Neuronal stem cell (in vitro differentiated cells): ENCODE results near the gene HNRNPLL. TPM values are rescaled to one million over a fixed set of nuclear protein-coding genes. Genes with fewer than 3 reads are reported as not detected.

Source experiments
- DNase-seq: peaks from one replicate; pipeline ENCODE4 v3.0.0-alpha.2; 2013; ENCODE audit warnings: low spot score
- H2AFZ ChIP-seq: one replicate; pipeline ENCODE4 v1.6.1; 2013; ENCODE audit warnings: mild to moderate bottlenecking, low read length, inconsistent platforms
- H2AK5ac ChIP-seq: 2 replicates; pipeline ENCODE4 v1.6.1; 2013; ENCODE audit warnings: low read depth, mild to moderate bottlenecking, inconsistent platforms, low read length, moderate library complexity, mixed read lengths
- H2BK120ac ChIP-seq: 2 replicates; pipeline ENCODE4 v1.6.1; 2013; ENCODE audit warnings: low read depth, mild to moderate bottlenecking, inconsistent platforms, low read length, moderate library complexity, mixed read lengths
- H2BK12ac ChIP-seq: one replicate; pipeline ENCODE4 v1.6.1; 2013; ENCODE audit warnings: low read length, inconsistent platforms
- H2BK15ac ChIP-seq: 2 replicates; pipeline ENCODE4 v1.6.1; 2013; ENCODE audit warnings: mild to moderate bottlenecking, low read length, inconsistent platforms, mixed read lengths
- H2BK5ac ChIP-seq: one replicate; pipeline ENCODE4 v1.6.1; 2013; ENCODE audit warnings: inconsistent platforms, mild to moderate bottlenecking, low read length, moderate library complexity
- H3K14ac ChIP-seq: one replicate; pipeline ENCODE4 v1.6.1; 2013; ENCODE audit warnings: low read length, inconsistent platforms
- H3K18ac ChIP-seq: 2 replicates; pipeline ENCODE4 v1.6.1; 2013; ENCODE audit warnings: low read length, inconsistent platforms
- H3K23ac ChIP-seq: 2 replicates; pipeline ENCODE4 v1.6.1; 2013; ENCODE audit warnings: low read depth, mild to moderate bottlenecking, mixed read lengths, low read length, inconsistent platforms; ENCODE audit not compliant: poor library complexity
- H3K27ac ChIP-seq: replicated peaks from 3 replicates; pipeline ENCODE4 v1.5.1; 2013; ENCODE audit warnings: low read length, inconsistent platforms
- H3K27me3 ChIP-seq, 3 experiments: 2 replicates each; pipeline ENCODE4 v1.6.1; 2013; ENCODE audit warnings: low read length in 3 of 3, mild to moderate bottlenecking in 2 of 3, inconsistent platforms in 1 of 3, low read depth in 1 of 3, mixed read lengths in 1 of 3, moderate library complexity in 1 of 3; ENCODE audit not compliant: control insufficient read depth in 3 of 3, insufficient read depth in 3 of 3
- H3K36me3 ChIP-seq, 2 donors: replicated peaks in 1 of 2; 2 replicates each; pipeline ENCODE4 v1.6.1; 2013; ENCODE audit warnings: low read length in 2 of 2; ENCODE audit not compliant: control insufficient read depth in 2 of 2, insufficient read depth in 2 of 2
- H3K4ac ChIP-seq: 2 replicates; pipeline ENCODE4 v1.6.1; 2013; ENCODE audit warnings: inconsistent platforms, mild to moderate bottlenecking, low read length, moderate library complexity
- H3K4me1 ChIP-seq, 2 donors: 1 replicate in 1 of 2; 2 replicates in 1 of 2; pipeline ENCODE4 v1.6.1; 2013; ENCODE audit warnings: low read length in 2 of 2, low read depth in 1 of 2; ENCODE audit not compliant: control insufficient read depth in 2 of 2, insufficient read depth in 1 of 2
- H3K4me2 ChIP-seq: one replicate; pipeline ENCODE4 v1.6.1; 2013; ENCODE audit warnings: mild to moderate bottlenecking, low read length, inconsistent platforms; ENCODE audit not compliant: insufficient read depth, poor library complexity, severe bottlenecking
- H3K4me3 ChIP-seq, 2 donors: 2 replicates each; pipeline ENCODE4 v1.5.1; 2013; ENCODE audit warnings: low read length in 2 of 2, mild to moderate bottlenecking in 2 of 2, inconsistent platforms in 1 of 2, moderate library complexity in 1 of 2
- H3K79me1 ChIP-seq: one replicate; pipeline ENCODE4 v1.6.1; 2013; ENCODE audit warnings: low read depth, mild to moderate bottlenecking, inconsistent platforms, low read length, moderate library complexity
- H3K9ac ChIP-seq: one replicate; pipeline ENCODE4 v1.6.1; 2013; ENCODE audit warnings: mild to moderate bottlenecking, low read depth, low read length, inconsistent platforms; ENCODE audit not compliant: poor library complexity
- H3K9me3 ChIP-seq, 2 donors: replicated peaks in 1 of 2; 2 replicates each; pipeline versions ENCODE3 to v1.6.1; 2013; ENCODE audit warnings: low read length in 2 of 2, mild to moderate bottlenecking in 2 of 2, inconsistent platforms in 1 of 2, low read depth in 1 of 2, mixed read lengths in 1 of 2, moderate library complexity in 1 of 2; ENCODE audit not compliant: control insufficient read depth in 2 of 2, insufficient read depth in 1 of 2
- H4K8ac ChIP-seq: one replicate; pipeline ENCODE4 v1.6.1; 2013; ENCODE audit warnings: low read depth, mild to moderate bottlenecking, inconsistent platforms, low read length, moderate library complexity
- H4K91ac ChIP-seq: one replicate; pipeline ENCODE4 v1.6.1; 2013; ENCODE audit warnings: low read length, low read depth, mild to moderate bottlenecking, inconsistent platforms; ENCODE audit not compliant: poor library complexity
- WGBS, 2 donors: extraction: QIAGEN DNeasy Blood & Tissue Kit; methylation state at CpG; one replicate each; pipeline ENCODE4 v1.1.7; 2013; ENCODE audit warnings: missing lambda C conversion rate in 2 of 2, mixed read lengths in 1 of 2; ENCODE audit not compliant: insufficient read length in 2 of 2, insufficient replicate concordance in 1 of 2; ENCODE audit errors: extremely low coverage in 2 of 2; 5-methylcytosine and 5-hydroxymethylcytosine counted together
- polyA plus RNA-seq, 2 experiments: library from polyadenylated mRNA; stranded (reverse); fragments of 200-250 nt; gene quantifications; one replicate each; pipeline ENCODE4 v1.2.3, GENCODE V29; 2013

HNRNPLL gene
- polyA plus RNA-seq (2013, experiment 1 of 2): 38.1 TPM
- polyA plus RNA-seq (2013, experiment 2 of 2): 38.5 TPM

DNA sequence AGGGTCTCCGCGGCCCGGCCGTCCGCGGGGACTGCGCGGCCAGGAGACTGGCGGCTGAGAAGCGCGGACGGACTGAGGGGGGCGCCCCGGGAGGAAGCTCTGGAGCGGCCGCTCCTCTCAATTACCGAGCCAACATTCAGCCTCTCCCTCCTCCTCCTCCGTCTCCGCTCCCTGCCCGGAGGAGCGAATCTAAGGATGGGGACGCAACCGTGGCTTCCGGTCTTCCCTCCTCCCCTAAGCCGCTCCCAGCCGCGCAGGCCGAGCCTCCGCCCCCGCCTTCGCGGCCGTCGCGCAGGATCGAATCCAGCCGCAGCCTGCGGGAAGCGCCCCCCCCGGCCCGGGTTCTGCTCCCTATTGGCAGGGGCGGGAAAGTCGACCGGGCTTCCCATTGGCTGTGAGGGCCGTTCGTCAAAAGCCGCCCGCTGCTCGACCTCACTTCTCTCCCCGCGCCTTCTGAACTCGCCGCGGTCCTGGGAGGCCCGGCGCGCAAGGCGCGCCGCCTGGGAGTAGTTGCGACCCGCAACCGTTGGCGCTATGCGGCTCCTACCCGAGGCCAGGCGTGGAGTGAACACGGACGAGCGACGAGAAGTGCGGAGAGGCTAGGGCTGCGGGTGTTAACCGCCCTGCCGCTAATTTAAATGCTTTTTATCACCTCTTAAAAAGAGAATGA lies at the start of gene HNRNPLL:
TSS of gene HNRNPLL (minus strand) at position 197 of the 670 bp plus-strand sequence. CDS start 302 bp downstream, outside the sequence.
- DNase-seq: peak; percentile 97
- no CpG with 5 or more reads among the region's 75 CpGs for WGBS, 2 donors
- Histone ChIP-seq H3K4me3 (peak within 1 kb of the TSS; percentile 79 to 100), H2BK120ac (peak within 1 kb of the TSS; percentile 85), H3K23ac (peak within 1 kb of the TSS; percentile 98), H3K79me1 (peaks cover 4% of the 10 kb centered on the region), H3K4me2 (peak within 1 kb of the TSS; percentile 66), H2BK12ac (peak within 1 kb of the TSS; percentile 48), H3K18ac (peak within 1 kb of the TSS; percentile 100), H3K9me3 (no peaks in the 10 kb centered on the region), H3K4me1 (peaks cover 0 to 13% of the 10 kb centered on the region in 2 donors), H2BK5ac (peak within 1 kb of the TSS; percentile 96), H2AK5ac (peak within 1 kb of the TSS; percentile 98), H3K9ac (peak within 1 kb of the TSS; percentile 98), H3K4ac (peak within 1 kb of the TSS; percentile 48), H3K27me3 (no peaks in the 10 kb centered on the region), H2BK15ac (peak within 1 kb of the TSS; percentile 97), H4K91ac (peak within 1 kb of the TSS; percentile 78), H4K8ac (no peak within 1 kb of the TSS), H3K36me3 (no peaks in the 10 kb centered on the region), H3K14ac (peak within 1 kb of the TSS; percentile 97), H3K27ac (peak within 1 kb of the TSS; percentile 98), H2AFZ (peak within 1 kb of the TSS; percentile 94)

GRCh38 chr2:38650717-38651116 lies 48.0 kb upstream of the HNRNPLL start:
- H3K79me1 ChIP-seq: no peaks in the 10 kb centered on the region

GRCh38 chr2:38650012-38650411 lies 47.3 kb upstream of the HNRNPLL start:
- no peak overlapping the region for H3K4me3 ChIP-seq
- WGBS, 2 donors: no CpG with 5 or more reads among the region's 6 CpGs

More at GRCh38 chr2:38650717-38651116, 48.0 kb upstream of the HNRNPLL start:
- DNase-seq: no peak
- WGBS, 2 donors: no CpG with 5 or more reads among the region's 2 CpGs
- H3K4me3 ChIP-seq: no peak overlapping the region
- no peak overlapping the region for H3K18ac ChIP-seq
- H3K4ac ChIP-seq: no peak overlapping the region
- peaks cover 0 to 3% (median 0%) of the 10 kb centered on the region in 3 experiments for H3K27me3 ChIP-seq
- no peaks in the 10 kb centered on the region for H3K36me3 ChIP-seq
- no peak overlapping the region for H2BK12ac ChIP-seq
- H3K23ac ChIP-seq: no peak overlapping the region
- no peak overlapping the region for H3K4me2 ChIP-seq
- H2BK5ac ChIP-seq: no peak overlapping the region
- H3K4me1 ChIP-seq: no peaks in the 10 kb centered on the region
- H4K8ac ChIP-seq: no peak overlapping the region
- no peaks in the 10 kb centered on the region for H3K9me3 ChIP-seq
- no peak overlapping the region for H2BK15ac ChIP-seq
- H3K14ac ChIP-seq: no peak overlapping the region
- H3K27ac ChIP-seq: no peak overlapping the region
- no peak overlapping the region for H2BK120ac ChIP-seq
- H2AK5ac ChIP-seq: no peak overlapping the region
- no peak overlapping the region for H4K91ac ChIP-seq
- H2AFZ ChIP-seq: no peak overlapping the region
- H3K9ac ChIP-seq: no peak overlapping the region

GRCh38 chr2:38649176-38649728 lies 46.5 kb upstream of the HNRNPLL start:
- H2BK120ac ChIP-seq: no peak overlapping the region
- WGBS, 2 donors: no CpG with 5 or more reads among the region's 12 CpGs
- H3K14ac ChIP-seq: no peak overlapping the region
- no peak overlapping the region for H4K8ac ChIP-seq
- no peak overlapping the region for H3K18ac ChIP-seq
- H2AK5ac ChIP-seq: no peak overlapping the region
- no peak overlapping the region for H2BK12ac ChIP-seq
- no peak overlapping the region for H3K27ac ChIP-seq
- H3K79me1 ChIP-seq: no peaks in the 10 kb centered on the region
- H3K36me3 ChIP-seq: no peaks in the 10 kb centered on the region
- no peak overlapping the region for H2BK15ac ChIP-seq
- H3K4me3 ChIP-seq: no peak overlapping the region
- no peak overlapping the region for H3K9ac ChIP-seq
- no peak overlapping the region for H3K23ac ChIP-seq
- H4K91ac ChIP-seq: no peak overlapping the region
- H3K9me3 ChIP-seq: no peaks in the 10 kb centered on the region
- H3K27me3 ChIP-seq: peaks cover 0 to 3% (median 0%) of the 10 kb centered on the region in 3 experiments
- H2AFZ ChIP-seq: no peak overlapping the region
- H3K4me1 ChIP-seq: no peaks in the 10 kb centered on the region
- H3K4ac ChIP-seq: no peak overlapping the region
- H2BK5ac ChIP-seq: no peak overlapping the region
- DNase-seq: no peak
- H3K4me2 ChIP-seq: no peak overlapping the region

More at GRCh38 chr2:38650012-38650411, 47.3 kb upstream of the HNRNPLL start:
- H3K4ac ChIP-seq: no peak overlapping the region
- no peak for DNase-seq
- H2BK15ac ChIP-seq: no peak overlapping the region
- H3K14ac ChIP-seq: no peak overlapping the region
- H2BK12ac ChIP-seq: no peak overlapping the region
- peak overlapping the region; percentile 27 for H3K9ac ChIP-seq
- H3K4me2 ChIP-seq: no peak overlapping the region
- no peak overlapping the region for H2BK120ac ChIP-seq
- peaks cover 0 to 3% (median 0%) of the 10 kb centered on the region in 3 experiments for H3K27me3 ChIP-seq
- H3K36me3 ChIP-seq: no peaks in the 10 kb centered on the region
- no peak overlapping the region for H2AFZ ChIP-seq
- no peaks in the 10 kb centered on the region for H3K9me3 ChIP-seq
- no peak overlapping the region for H3K23ac ChIP-seq
- H3K18ac ChIP-seq: no peak overlapping the region
- H4K91ac ChIP-seq: no peak overlapping the region
- H3K4me1 ChIP-seq: no peaks in the 10 kb centered on the region
- no peak overlapping the region for H4K8ac ChIP-seq
- H3K27ac ChIP-seq: no peak overlapping the region
- H2BK5ac ChIP-seq: no peak overlapping the region
- H2AK5ac ChIP-seq: no peak overlapping the region
- no peaks in the 10 kb centered on the region for H3K79me1 ChIP-seq
